GM12872 (cell line): ENCODE data around the gene EEF1AKMT3.

Experiments used
- TF ChIP-seq, protein P1 (sequence below): IDR thresholded peaks from 3 replicates; pipeline ENCODE4 v1.5.1; 2011; ENCODE audit warnings: low read depth, mild to moderate bottlenecking, low read length, moderate library complexity; ENCODE audit not compliant: insufficient read depth

Gene EEF1AKMT3

DNA sequence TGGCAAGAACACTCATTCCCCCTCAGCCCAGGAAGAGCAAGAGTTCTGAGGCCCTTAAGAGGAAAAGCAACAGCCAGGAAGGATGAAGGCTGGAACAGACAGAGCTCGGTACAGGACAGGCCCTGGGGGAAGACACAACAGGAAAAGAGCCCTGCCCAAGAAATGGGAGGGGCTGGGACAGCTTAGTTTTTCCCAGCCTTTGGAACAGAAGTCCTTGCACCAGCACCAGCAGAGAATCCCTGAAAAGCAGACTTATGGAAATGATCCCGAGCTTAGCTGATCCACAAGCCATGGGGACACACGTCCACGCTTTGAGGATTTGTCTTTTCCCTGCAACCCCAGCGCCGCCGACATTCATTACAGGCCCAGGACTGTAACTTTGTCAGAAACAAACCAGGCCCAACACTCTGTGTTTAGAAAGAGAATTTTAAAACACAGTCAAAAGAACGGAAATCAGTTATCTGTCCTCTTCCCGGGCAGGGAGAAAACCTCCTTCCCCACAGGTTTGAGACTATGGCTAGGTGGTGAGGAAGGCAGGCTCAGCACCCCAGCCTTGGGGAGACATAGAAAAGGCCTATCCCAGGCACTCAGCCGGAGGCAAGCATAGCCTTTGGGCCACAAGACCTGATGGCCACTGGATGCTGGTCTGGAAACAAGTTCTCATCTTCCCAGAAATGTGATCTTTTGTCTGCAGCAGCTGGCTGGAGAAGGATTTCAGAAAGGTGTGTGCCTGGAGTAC, 50.1 kb downstream of the EEF1AKMT3 start:
- TF ChIP-seq, protein P1, sequence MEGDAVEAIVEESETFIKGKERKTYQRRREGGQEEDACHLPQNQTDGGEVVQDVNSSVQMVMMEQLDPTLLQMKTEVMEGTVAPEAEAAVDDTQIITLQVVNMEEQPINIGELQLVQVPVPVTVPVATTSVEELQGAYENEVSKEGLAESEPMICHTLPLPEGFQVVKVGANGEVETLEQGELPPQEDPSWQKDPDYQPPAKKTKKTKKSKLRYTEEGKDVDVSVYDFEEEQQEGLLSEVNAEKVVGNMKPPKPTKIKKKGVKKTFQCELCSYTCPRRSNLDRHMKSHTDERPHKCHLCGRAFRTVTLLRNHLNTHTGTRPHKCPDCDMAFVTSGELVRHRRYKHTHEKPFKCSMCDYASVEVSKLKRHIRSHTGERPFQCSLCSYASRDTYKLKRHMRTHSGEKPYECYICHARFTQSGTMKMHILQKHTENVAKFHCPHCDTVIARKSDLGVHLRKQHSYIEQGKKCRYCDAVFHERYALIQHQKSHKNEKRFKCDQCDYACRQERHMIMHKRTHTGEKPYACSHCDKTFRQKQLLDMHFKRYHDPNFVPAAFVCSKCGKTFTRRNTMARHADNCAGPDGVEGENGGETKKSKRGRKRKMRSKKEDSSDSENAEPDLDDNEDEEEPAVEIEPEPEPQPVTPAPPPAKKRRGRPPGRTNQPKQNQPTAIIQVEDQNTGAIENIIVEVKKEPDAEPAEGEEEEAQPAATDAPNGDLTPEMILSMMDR, result no peak

DNA sequence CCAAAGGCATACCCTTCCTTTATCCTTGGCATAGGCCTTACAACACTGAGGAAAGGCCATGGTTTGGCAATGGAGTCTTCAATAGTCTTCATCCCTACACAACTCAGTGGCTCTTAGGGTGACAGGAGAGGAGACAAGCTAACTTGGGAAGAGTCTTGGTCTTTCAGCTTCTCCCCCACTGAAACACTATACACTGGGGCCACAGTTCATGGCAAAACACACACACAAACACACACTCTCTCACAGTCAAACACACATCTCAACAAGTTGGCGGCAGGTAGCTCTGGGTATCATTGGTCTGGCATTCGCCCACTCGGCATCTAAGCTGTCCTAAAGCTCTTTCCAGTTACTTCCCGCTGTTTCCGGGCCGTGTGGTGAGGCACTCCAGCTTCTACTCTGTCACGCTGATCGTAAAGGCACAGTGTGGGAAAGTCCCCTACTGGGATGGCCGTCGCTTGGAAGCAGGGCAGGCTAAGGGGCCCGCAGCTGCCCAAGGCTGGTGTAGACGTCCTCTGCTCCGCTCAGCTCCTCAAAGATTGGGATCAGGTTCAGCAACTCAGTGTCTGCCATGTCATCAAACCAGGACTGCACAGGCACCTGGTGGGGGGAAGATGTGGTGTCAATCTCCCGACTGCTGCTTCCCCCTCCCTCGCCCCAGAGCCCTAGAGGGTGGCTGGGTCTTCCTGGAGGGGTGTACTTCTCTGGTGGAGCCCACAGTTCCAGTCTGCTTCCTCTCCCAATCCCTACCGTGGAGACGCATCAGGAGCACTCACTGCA, 50.9 kb downstream of the EEF1AKMT3 start:
- TF ChIP-seq, protein P1, result no peak

DNA sequence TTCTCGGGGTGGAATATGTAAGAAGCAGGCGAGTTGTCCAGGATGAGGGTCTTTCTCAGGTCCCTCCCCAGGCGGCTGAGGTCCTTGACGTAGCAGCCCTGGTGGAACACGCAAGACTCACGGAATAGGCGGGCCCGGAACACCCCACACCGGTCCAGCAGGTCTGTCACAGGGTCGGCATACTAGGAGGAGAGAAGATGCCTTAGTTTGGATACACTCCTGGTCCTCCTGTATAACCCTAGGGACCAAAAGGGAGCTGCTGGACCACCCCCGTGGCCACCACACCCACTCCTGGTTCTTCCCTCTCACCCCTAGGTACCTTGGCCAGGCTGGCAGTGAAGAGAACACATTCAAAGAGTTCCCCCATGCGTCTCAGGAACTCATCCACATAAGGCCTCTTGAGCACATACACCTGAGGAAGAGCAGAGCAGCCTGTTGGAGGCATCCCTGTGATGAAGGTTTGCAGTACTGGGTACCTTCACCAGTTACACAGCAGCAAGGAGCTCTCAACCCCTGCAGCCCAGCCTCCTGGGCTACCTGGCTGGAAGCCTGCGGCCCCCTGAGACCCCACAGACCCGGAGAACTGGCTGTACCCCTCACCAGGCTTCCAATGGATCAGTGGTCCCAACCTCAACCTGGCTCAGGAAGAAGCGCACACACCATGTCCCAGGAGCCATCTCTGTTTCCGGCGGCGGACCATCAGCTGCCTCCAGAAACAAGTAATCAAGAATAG, 51.7 kb downstream of the EEF1AKMT3 start:
- TF ChIP-seq, protein P1, result no peak

DNA sequence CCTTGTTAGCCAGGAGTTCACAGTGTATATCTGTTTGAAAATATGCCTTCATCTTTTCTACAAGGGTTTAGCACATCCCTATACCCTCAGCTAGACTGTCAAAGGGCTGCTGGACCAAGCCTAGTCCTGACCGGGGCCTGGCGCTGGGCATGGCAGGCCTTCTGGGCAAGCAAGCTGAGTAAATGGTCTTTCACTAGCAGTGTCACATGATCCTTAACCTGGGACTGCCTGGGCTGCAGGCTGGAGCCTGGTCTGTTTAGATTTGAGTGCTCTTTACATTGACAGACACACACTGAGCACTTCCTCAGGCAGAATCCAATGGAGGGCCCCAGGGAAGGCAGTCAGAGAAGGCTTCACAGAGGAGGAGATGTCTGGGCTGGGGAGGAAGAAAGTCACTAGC, 53.0 kb downstream of the EEF1AKMT3 start:
- TF ChIP-seq, protein P1, result no peak

DNA sequence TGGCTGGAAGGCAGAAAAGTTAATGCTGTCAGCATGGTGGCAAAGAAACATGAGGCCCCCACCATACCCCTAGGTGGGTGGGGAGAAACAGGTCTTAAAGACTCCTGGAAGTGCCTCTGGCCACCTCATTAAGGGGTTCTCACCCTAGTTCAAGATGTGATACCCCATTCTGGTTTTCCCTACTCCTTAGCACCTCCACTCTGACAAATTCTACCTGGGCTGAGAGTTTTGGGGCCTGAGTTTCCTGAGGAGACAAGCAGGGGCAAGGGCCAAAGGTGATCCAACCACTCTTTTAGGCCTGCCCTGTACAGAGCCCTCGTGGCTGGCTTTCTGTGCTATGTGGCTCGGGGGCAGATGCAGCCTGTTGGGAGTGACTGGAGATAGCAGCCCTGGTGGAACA, 54.0 kb downstream of the EEF1AKMT3 start:
- TF ChIP-seq, protein P1, result no peak

DNA sequence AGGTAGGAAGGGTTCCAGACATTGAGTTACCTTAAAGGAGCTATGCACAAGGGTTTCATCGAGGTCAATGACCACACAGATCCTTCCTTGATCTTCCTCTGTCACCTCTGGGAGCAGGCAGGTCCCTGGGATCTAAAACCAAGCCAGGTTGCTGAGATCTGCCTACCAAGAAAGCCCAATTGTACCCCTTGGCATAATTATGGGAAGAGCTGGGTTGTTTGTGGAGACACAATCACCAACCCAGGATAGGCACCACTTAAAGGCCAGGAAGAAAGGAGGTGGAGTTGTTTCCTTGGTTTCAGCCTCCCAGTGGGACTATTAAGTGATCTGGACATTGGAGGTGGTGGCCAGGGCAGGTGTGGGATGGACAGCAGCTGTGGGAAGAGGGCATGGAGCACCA, 54.6 kb downstream of the EEF1AKMT3 start:
- TF ChIP-seq, protein P1, result no peak
